NCI-H774 (cell line): ENCODE data around the gene NLGN1.

Experiments
- DNase-seq: peaks from one replicate; lab custom pipeline; 2025; lab: John Stamatoyannopoulos, UW

Gene NLGN1

DNA sequence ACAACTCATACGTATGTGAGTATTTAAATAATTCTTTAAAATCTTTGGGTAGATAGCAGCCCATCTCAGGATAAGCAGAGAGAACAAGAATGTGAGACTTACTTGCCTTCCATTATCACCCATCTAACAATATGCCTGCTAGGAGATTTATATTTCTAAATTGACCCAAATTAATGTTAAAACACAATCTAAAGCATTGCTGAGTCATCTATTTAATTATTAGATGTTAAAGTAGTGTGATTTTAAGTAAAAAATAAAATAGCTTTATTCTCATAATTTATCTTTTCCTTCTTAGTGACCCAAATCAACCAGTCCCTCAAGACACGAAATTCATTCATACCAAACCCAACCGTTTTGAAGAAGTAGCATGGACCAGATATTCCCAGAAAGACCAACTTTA lies 882.6 kb downstream of the NLGN1 start:
- DNase-seq: no peak

DNA sequence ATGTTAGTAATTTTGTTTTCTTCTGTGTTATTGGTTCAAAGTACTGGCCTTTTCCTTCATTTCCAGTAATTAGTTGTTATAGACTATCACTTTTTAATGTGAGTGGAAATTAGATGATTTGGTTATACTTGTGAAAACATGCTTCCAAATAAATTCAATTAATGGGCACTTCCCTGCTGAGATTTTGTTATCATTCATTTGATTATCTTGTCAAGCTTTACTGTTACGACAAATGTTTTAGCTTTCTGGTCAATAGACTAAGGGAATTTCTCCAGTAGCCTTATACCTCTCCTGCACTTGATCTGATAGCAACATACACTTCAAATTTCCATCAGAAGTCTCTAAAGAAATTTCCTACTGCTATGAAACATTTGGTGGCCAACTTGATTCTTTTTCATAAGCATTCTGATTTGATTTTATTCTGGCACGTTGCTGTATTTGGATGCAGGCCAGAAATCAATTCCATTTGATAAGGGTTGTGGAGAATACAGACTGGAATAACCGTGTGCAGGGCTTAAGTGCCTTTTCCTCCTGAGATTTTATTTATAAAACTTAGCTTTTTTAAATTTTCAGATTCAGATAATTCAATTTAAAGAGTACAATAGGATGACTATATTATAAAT lies 887.8 kb downstream of the NLGN1 start:
- no peak for DNase-seq

DNA sequence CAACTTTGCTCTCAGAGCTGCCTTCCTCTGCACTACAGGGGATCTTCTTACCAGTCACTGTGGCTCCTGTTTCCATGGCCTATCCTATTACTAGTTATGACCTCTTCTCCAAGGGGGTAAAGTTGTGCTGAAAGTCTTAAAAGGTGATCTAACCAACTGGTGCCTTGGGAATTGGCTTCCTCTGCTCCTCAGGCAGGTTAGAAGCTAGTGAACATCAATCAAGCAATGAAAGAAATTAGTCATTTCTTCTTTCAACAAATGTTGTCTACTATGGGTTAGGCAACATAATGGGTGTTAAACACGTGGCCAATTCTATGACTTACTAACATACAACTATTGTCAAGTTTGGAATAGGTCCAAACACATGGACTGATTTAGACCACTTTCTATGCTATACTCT lies 890.2 kb downstream of the NLGN1 start:
- no peak for DNase-seq

DNA sequence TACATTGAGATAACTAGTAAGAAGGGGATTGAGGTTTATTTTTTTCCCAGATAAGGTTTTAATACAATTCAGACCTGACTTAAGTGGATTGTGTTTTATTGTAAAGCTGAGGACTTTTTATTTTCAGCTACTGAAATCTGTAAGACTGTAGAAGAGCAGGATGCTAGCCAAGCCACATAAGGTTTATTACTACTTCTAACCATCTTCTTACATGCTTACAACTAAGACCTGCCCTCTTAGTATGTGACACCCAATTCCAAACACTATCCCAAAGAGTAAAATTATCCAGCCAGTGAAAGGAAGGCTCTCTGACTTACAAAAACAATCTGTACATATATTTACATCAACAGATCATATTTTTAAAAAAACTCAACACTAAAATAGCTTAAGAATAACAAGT lies 897.1 kb downstream of the NLGN1 start:
- no peak for DNase-seq

DNA sequence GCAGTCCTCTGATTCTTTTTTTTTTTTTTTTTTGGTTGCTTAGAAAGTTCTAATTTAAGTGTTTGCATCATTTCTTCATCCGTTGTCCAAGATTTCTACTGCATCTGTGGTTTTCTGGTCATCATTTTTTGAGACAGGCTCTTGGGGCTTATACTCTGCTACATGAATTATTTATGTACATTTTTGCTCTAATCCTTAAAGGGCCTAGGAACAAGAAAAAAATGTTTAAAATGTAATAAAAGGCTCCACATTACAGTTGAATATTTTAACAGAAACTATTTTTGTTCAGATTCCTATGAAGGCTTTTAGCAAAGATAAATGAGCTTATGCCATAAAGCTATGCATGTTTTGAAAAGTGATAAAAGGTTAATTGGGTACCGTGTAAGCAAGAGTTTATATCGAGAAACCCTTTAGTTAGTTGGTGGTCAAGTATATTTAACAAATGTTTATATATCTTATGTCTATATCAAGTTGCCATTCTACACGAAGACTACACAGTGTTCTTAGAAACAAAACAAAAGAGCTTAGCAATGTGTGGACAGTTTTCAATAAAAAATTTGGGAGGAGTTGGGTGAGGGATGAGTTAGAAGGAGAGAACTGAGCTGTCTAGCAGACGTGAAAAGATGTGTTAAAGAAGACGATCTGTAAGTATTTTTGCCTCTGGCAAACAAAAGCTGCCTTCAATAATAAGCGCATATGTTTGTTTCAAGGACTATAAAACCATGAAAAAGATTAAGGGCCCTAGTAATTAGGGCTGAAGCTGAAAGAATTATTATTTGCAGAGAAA lies 898.0 kb downstream of the NLGN1 start:
- DNase-seq: no peak

DNA sequence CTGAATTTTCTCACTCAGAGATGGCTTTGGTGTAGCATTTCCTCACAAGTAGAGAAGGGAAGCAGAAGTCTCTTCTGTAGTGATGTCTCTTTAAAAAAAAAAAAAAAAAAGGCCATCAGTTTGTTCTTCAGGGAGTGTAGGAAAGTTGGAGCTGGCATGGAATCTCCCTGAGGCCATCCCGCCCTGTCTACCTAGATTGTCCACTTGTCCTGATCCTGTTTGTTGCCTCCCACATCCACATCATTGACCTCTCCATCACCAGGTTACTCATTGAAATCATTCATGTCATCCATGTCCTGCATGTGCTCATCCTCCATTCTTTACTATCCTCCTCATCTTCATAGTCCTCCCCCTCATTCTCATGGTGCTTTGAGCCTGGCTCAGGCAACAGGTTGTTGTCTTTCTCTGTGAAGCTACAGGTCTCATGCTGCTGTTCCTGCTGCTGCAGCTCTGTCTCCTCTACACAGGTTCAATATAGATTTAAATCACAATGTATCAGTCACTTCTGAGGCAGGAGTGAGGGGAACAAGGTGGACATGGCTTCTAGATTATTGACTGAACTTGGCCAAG lies 905.3 kb downstream of the NLGN1 start:
- no peak for DNase-seq

DNA sequence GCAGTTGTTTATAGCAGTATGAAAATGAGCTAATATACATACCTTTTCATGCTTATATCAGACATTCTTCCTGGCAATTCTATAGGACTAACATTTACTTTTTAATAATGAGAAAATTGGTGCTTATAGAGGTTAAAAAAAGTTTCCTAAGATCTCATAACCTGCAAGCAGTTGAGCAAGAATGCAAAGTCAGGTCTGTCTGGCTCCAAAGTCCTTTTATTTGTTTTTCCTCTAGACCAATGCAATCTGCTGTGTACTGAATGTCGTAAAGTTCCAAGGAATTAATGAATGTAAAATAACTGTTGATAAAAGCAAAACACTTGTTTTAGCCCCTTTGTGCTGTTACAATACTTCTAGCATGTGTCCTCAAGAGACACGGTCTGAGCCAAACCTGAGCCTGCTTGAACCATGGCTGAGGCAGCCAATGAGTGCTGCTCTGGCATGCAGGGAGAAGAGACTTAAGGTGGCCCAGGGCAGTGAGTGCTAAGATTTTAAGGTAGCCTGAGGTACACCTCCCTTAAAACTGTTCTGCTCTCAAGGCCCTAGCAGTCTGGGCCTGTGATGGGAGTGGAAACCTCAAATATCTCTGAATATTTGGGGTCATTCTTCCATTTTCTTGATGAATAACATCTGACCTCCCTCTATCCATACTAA lies 906.5 kb downstream of the NLGN1 start:
- no peak for DNase-seq

DNA sequence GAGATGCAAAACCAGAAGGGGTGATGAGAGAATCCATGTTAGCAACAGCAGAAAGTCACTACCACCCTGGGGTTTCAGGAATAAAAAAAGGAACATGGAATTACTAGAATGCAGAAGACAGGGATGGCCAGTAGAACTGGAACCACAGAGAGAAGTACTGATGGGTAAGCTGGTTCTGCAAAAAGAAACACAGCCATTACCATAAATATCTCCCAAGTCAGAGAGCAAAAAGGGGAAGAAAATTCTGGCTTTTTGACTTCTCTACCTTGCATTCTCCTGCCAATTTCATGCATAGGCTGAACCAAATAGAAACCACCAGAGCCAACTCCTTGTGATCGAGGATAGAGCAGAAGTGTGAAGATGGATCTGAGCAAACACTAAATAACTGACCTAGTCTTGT lies 911.2 kb downstream of the NLGN1 start:
- DNase-seq: no peak

DNA sequence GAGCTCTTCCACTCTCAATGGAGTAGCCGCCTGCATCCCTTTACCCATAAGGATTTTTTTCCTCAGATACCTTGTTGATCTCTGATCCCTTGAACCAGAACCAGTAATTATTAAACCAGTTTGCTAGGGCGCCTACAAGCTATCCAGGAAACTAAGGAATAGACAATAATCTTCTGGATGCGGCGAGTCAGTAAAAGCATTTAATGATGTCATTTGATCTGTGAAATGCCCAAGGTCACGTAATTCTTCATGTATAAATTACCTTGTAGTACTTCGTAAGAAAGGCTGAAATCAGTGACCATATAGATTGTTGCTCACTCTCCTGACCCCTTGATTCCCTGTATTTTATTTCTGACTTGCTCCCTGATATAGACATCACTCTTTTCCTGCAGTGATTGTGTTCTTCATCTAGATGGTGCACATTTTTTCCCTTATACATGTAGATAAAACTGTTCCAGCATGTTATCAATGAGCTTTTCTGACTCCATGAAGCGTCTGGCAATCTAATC lies 913.0 kb downstream of the NLGN1 start:
- DNase-seq: no peak

DNA sequence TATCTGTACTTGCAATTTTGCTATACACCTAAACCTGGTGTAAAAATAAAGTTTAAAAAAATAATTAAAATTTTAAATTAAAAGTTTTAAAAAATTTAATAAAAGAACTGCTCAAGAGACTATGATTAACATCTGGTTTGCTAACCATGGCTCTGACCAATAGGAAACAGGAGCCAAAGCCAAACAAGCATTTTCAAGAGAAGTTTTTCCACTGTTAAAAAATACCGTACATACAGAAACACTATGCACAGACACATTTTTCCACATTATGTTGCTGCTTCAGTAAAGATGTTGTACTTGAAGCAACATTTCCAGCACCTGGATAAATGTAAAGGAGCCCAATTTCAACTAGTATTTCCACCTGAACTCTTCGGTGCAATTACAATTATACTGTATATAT lies 917.7 kb downstream of the NLGN1 start:
- DNase-seq: no peak

DNA sequence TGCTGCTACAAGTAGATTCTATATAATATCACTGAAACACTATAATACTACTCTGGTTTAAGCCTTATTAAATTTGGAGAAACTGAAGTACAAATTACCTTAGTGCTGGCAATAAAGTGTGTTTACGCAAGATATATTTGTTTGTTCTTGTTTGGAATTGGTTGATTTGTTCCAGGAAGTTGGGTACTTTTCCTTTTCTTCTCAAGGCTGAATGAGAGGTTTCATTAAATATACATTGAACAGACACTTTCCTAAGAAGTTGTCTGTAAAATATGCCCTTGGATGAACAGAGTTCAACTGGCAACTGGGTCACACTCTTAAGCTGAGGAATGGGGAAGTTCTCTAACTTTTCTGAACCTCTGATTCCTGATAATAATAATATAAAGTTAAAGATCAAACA lies 919.5 kb downstream of the NLGN1 start:
- no peak for DNase-seq

DNA sequence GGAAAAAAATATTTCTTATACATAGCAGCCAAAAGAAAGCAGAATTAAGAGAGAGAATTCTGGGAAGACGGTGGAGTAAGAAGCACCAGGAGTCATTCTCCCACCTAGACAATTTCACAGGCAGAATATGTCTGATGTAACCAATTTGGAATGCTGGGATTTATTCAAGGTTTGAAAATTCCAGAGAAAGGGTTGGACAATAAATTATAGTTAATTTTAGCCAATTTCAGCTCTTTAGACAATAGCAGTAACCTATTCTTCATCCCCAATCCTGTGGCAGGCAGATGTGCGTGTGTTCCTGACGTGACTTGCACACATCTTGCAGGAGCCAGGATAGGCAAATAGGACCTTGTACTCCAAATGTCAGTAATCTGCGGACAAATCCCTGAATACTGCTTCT lies 920.6 kb downstream of the NLGN1 start:
- no peak for DNase-seq

DNA sequence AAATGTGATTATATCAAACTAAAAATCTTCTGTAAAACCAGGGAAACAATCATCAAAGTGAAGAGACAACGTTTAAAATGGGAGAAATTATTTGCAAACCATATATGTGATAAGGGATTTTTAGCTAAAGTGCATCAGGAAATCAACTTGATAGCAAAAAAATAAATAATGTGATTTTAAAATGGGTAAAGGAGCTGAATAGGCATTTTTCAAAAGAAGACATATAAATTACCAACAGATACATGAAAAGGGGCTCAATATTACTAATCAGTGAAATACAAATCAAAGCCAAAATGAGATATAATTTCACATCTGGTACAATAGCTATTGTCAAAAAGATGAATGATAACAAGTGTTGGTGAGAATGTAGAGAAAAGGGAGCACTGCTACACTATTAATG lies 924.0 kb downstream of the NLGN1 start:
- DNase-seq: no peak

DNA sequence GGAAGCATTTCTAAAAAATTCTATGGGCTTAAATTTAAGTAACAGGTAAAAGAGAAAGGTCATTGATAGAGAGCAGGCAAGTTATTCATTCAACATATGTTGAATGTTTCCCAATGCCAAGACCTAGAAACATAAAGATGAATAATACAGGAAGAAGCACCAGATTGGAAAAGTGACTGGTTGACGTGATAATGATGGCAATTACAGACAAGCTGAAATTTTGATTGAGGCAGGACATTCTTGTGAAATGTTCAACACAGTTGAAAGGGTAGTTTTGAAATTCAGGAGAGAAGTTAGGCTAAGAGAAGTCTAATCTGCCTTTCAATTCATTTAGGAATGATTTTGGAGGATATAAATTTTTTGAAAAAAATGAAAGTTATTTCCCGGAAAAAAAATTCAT lies 925.2 kb downstream of the NLGN1 start:
- no peak for DNase-seq

DNA sequence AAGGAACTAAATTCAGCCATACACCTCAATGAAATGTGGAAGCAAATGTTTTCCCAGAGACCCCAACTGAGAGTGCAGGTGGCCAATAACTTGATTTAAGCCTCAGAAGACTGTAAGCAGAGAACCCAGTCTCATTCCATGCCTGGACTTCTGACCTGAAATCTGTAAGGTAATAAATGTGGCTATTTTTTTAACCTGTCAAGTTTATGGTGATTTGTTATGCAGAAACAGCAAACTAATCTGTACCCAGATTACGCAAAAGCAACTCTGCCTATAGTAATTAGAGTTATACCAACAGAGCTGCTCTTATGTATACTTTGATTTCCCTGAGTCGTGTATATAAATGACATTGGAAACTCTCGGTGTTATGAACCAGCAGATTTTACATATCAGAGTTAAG lies 927.6 kb downstream of the NLGN1 start:
- DNase-seq: no peak

DNA sequence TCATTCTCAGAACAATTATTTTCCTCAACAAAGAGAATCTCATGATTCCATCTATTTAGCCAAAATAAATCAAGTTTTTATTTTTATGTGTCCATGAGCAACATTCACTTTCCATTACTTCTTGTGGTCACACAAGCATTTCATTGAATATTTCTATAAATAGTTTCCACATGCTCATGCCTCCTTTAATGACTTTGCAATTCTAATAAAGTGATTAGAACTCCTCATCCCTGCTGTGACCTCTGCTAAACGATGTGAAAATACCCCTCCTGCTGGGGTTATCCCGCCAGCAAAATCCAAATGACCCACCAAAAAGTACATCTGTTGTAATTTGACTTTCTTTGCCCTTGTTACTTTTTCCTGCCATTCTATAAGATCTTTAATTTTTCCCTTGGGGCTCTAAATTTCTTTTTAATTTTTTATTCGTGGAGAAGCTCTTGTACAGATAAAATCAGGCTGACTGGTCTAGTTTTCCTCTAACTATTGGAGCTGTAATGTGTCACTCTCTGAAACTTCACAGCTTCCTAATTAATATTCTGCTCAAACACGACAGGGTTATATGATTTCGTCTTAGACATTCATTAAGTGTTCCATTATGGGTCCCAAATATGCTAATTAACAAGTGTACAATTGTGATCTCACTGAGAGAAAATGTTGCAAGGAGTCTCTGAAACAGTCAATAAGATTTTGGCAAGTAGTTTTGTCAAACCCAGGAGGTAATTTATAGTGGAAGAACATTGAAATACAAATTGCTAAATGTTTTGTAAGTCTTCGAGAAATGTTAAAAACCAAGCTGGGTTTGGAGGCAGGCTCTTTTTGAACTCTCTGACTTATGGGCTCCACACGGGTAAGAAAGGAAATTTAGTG lies 928.5 kb downstream of the NLGN1 start:
- no peak for DNase-seq

DNA sequence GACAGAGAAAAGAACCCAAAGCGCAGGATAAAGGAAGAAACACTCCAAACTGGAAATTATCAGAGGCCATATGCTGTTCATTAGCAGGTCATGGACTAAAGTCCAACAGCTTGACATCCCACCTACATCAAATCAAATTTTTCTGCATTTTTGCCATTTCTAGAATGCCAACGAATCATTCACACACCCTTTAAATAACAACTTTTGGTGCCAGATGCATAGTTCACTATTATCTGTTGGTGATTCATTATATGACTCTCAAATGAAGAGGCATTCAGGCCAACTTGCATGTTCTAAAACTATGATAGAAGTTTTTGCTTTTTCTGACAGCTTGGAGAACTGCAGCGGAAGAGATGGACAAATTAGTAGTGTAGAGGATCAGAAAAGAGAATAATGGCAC lies 931.8 kb downstream of the NLGN1 start:
- DNase-seq: no peak

DNA sequence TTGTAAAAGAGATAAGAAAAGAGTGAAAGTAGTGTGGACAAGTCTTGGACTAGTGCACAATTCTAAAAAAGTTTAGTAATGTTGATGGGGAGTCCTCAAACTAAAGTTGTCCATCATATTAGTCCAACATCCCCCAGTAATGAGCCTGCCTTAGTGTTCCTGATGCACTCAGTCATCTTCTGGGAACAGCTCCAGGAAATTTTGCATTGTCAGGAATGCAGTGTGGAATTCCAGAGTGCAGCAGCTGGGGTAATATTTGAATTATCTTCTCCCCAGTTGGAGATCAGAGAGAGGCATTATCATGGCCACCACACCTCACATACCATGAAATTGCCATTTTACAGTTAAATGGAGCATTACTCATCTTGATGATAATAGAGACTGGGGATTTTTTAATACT lies 932.8 kb downstream of the NLGN1 start:
- DNase-seq: no peak

DNA sequence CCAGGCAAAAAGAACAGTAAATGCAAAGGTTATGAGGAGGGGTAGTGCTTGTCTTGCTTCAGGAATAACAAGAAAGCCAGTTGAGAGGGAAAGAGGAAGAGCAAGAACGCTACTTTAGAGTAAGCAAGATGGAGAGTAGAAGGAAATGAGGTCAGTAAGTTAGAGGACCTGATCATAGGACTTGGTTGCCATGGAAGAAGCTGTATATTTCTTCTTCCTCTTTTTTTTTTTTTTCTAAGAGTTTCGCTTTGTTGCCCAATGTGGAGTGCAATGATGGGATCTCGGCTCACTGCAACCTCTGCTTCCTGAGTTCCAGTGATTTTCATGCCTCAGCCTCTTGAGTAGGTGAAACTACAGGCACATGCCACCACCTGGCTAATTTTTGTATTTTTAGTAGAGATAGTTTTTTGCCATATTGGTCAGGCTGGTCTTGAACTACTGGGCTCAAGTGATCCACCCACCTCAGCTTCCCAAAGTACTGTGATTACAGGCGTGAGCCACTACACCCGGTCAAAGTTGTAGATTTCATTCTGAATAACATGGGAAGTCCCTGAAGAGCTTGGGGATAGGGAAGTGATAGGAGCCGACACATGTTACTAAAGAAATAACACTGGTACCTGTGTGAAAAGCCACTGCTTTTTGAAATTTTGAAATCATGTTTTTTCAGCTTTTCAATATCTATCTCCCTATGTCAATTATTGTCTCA lies 933.7 kb downstream of the NLGN1 start:
- no peak for DNase-seq

DNA sequence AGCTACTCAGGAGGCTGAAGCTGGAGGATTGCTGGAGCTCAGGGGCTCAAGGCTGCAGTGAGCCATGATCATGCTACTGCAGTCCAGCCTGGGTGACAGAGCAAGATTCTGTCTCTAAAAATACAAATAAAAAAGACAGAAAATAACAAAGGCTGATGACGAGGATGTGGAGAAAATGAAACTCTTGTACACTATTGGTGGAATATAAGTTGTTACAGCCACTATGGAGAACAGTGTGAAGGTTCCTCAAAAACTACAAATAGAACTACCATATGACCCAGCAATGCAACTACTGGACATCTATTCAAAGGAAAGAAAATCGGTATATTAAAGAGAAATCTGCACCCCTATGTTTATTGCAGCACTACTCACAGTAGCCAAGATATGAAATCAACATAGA lies 934.8 kb downstream of the NLGN1 start:
- DNase-seq: no peak

DNA sequence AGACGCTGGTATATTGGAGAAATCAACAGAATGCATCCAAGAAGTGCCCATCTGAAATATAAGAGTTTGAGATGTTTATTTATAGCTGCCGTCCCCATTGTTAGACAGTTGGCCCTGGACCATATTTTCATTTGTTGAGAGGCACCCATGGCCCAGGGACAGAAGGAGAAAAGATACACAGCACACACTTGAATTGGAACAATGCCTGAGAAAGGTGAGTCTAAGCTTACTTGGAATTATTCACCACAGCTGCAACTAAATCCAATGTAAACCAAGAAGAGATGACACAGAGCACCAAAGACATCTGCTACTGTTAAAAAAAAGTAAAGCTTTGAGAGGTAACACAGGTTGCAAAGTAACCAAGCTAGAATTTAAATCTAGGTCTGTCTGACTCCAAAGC lies 936.1 kb downstream of the NLGN1 start:
- no peak for DNase-seq
